22Rv1 (cell line): ENCODE measurements around the gene SCML1.

Experiments
- H3K27ac ChIP-seq: fragments of 450-650 bp; 2 replicates; pipeline ENCODE4 v1.5.1; 2017
- CTCF ChIP-seq: fragments of 450-650 bp; IDR thresholded peaks from 2 replicates; pipeline ENCODE4 v1.5.1; 2017; ENCODE audit warnings: mild to moderate bottlenecking
- ZFX ChIP-seq: fragments of 450-650 bp; IDR thresholded peaks from 2 replicates; pipeline ENCODE4 v1.6.1; 2017; ENCODE audit warnings: antibody characterized with exemption, borderline replicate concordance

SCML1 gene

DNA sequence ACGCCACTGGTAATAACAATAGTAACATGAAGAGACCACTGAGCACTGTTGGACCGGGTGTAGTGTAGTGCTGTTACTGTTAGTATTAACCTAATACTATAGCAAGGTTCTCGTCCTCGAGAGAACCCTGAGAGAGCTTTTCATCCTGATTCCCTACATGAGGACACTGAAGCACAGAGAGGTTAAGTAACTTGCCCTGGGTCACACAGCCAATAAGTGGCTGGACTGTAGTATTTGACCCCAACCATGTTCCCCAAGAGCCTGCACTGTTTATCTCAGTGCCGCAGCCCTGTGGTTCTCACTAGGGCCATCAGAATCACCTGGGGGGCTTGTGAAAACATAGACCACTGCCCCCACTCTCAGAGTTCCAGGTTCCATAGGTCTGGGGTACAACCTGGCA is 10.4 kb downstream of the SCML1 start:
- no peak overlapping the region for H3K27ac ChIP-seq
- TF ChIP-seq ZFX (no peak), CTCF (no peak)

GRCh38 chrX:17748684-17749083 is 11.4 kb downstream of the SCML1 start:
- H3K27ac ChIP-seq = no peak overlapping the region
- no peak for TF ChIP-seq ZFX
- no peak for TF ChIP-seq CTCF

DNA sequence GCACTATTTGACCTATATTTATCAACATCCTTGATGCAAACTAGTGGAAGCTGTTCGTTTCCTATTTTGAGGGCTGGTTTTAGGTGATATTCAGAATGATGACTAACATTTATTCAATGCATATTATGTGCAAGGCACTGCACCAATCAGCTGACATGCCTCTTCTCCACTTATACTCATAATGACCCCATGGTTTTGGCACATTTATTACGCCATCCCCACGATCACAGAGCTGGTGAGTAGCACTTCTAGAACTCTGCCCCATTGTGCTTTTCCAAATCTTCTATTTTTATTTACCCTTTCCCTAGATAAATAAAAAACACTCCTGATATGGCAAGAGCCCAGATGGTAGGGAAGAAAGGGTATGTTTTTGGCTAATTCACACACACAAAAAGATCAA is 13.1 kb downstream of the SCML1 start:
- TF ChIP-seq CTCF (no peak), ZFX (no peak)
- no peak overlapping the region for H3K27ac ChIP-seq

GRCh38 chrX:17758382-17758781 is 21.1 kb downstream of the SCML1 start:
- TF ChIP-seq ZFX (no peak), CTCF (no peak)
- no peak overlapping the region for H3K27ac ChIP-seq

DNA sequence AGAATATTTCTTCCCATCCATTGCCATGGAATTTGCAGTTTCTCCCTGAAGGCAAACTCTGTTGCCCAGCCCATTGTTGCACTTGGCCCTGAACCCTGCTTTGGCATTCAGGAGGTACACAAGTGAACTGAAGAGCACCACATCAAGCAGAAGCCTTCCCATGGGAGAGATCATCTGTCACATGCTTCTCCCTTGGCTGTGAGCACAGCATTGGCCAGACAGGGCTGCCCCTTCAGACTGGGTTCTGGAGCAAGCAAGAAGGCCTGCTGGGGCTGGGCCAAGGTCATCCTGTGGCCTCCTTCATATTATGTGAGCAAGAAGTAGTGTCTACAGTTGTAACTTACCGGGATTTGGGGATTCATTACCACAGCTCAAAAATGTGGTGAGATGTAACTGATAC is 22.7 kb downstream of the SCML1 start:
- no peak overlapping the region for H3K27ac ChIP-seq
- TF ChIP-seq ZFX (no peak), CTCF (no peak)

DNA sequence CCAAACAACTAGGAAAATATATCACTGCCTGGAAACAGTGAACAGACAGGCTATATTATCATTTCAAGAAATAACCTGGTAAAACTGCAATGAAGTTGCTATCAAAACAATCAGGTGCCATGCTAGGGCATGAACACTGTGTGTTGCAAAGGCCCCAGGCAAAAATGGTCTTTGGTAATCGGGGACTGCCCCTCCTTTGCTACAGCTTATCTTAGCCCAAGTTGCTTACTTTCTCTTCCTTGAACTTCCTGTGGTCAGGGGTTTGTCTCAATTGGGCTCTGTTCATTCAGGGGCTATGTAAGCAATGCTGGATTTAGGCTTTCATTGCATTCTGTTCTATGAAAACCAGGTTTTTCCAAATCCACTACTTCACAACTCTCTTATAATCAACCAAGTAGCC is 30.4 kb downstream of the SCML1 start:
- H3K27ac ChIP-seq = no peak overlapping the region
- no peak for TF ChIP-seq CTCF
- no peak for TF ChIP-seq ZFX

DNA sequence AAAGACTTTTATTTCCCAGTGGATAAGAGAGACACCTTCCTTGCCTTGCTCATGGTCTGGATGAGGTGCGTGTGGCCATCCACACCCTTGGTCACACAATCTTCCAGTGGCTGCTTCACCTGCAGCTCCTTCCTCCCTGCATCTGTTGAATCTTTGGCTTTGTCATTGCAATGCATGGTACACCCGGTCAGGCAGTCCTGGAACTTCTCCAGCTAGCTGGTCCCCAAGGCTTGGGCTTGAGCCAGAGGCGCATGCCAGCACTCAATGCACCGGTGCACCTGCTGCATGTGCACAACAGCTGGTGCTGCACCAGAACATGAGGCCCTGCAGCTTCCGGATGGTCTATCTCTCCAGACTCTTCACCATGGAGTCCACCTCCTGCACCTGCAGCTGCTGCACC is 31.7 kb downstream of the SCML1 start:
- H3K27ac ChIP-seq = no peak overlapping the region
- TF ChIP-seq ZFX = no peak
- TF ChIP-seq CTCF = no peak
